ENCODE results near the gene TANC2. TPM values are rescaled to one million over a fixed set of nuclear protein-coding genes. Genes with fewer than 3 reads are reported as not detected.

Gene TANC2
- total and polyA plus RNA-seq, 9 of the 15 experiments (the other 6 are each of a cell fraction or from before 2014, with no cell fraction given) = 0.46 to 7.8 (median 4.5) TPM

DNA sequence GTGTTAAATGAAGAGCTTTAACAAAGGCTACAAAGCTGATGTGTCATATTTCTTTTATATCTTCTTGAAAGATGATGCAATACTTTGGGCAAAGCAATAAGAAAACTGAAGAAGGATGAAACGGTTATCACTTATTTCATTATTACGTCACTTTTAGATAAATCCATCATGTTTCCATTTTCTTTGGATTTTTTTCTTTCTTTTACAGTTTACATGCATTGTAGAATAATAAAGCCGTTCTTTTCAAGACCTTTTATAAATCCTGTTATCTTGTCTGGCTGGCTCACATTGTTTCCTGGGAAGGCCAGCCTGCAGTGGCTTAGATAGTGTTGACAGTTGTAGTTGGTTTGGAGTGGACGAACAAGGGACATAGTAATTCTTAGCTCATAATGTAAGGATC lies 28.9 kb downstream of the TANC2 start (continued):
- TF ChIP-seq FOXM1 (IDR thresholded peaks at IDR 0.05; ENCODE audit: low read depth) = peak; percentile 34; the same call in 1 of the 2 replicates
- no peak for TF ChIP-seq FOXM1 (CRISPR knock-in tag; IDR thresholded peaks at IDR 0.05; ENCODE audit: low read depth)
- 0 out of 2 replicates have a peak, but pooled peaks have one; percentile 10 for TF ChIP-seq CREM (IDR thresholded peaks at IDR 0.05; ENCODE audit: low read depth)
- TF ChIP-seq, protein P1, sequence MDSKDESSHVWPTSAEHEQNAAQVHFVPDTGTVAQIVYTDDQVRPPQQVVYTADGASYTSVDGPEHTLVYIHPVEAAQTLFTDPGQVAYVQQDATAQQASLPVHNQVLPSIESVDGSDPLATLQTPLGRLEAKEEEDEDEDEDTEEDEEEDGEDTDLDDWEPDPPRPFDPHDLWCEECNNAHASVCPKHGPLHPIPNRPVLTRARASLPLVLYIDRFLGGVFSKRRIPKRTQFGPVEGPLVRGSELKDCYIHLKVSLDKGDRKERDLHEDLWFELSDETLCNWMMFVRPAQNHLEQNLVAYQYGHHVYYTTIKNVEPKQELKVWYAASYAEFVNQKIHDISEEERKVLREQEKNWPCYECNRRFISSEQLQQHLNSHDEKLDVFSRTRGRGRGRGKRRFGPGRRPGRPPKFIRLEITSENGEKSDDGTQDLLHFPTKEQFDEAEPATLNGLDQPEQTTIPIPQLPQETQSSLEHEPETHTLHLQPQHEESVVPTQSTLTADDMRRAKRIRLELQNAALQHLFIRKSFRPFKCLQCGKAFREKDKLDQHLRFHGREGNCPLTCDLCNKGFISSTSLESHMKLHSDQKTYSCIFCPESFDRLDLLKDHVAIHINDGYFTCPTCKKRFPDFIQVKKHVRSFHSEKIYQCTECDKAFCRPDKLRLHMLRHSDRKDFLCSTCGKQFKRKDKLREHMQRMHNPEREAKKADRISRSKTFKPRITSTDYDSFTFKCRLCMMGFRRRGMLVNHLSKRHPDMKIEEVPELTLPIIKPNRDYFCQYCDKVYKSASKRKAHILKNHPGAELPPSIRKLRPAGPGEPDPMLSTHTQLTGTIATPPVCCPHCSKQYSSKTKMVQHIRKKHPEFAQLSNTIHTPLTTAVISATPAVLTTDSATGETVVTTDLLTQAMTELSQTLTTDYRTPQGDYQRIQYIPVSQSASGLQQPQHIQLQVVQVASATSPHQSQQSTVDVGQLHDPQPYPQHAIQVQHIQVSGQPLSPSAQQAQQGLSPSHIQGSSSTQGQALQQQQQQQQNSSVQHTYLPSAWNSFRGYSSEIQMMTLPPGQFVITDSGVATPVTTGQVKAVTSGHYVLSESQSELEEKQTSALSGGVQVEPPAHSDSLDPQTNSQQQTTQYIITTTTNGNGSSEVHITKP (IDR thresholded peaks at IDR 0.05; ENCODE audit: partially characterized antibody) = no peak
- no peak for TF ChIP-seq ZNF282 (CRISPR knock-in tag; IDR thresholded peaks at IDR 0.05)
- peak; percentile 66 to 78 for TF ChIP-seq TRIM24 (IDR thresholded peaks at IDR 0.05)
- no peak for TF ChIP-seq ZNF77 (CRISPR knock-in tag; IDR thresholded peaks at IDR 0.05)
- no peak for TF ChIP-seq FIP1L1 (IDR thresholded peaks at IDR 0.05; ENCODE audit: low read depth, low read length, poor library complexity, severe bottlenecking)
- no peak for TF ChIP-seq SAFB2 (IDR thresholded peaks at IDR 0.05; ENCODE audit: borderline replicate concordance, low read depth, low read length, severe bottlenecking)
- TF ChIP-seq ZNF79 (CRISPR knock-in tag; IDR thresholded peaks at IDR 0.05; ENCODE audit: low read depth) = no peak
- no peak for TF ChIP-seq ZFX (CRISPR knock-in tag; IDR thresholded peaks at IDR 0.05)
- TF ChIP-seq, protein P2, sequence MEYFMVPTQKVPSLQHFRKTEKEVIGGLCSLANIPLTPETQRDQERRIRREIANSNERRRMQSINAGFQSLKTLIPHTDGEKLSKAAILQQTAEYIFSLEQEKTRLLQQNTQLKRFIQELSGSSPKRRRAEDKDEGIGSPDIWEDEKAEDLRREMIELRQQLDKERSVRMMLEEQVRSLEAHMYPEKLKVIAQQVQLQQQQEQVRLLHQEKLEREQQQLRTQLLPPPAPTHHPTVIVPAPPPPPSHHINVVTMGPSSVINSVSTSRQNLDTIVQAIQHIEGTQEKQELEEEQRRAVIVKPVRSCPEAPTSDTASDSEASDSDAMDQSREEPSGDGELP (CRISPR knock-in tag; IDR thresholded peaks at IDR 0.05; ENCODE audit: borderline replicate concordance) = no peak
- TF ChIP-seq CC2D1A (IDR thresholded peaks at IDR 0.05) = no peak
- TF ChIP-seq, protein P3, sequence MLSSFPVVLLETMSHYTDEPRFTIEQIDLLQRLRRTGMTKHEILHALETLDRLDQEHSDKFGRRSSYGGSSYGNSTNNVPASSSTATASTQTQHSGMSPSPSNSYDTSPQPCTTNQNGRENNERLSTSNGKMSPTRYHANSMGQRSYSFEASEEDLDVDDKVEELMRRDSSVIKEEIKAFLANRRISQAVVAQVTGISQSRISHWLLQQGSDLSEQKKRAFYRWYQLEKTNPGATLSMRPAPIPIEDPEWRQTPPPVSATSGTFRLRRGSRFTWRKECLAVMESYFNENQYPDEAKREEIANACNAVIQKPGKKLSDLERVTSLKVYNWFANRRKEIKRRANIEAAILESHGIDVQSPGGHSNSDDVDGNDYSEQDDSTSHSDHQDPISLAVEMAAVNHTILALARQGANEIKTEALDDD (IDR thresholded peaks at IDR 0.05) = no peak
- no peak; the same call in 1 of the 2 replicates for TF ChIP-seq CEBPG (CRISPR knock-in tag; IDR thresholded peaks at IDR 0.05)
- peak; percentile 97 to 99 for TF ChIP-seq CEBPG (tag; conservative IDR thresholded peaks at IDR 0.05 in 1 of 2, IDR thresholded peaks at IDR 0.05 in 1 of 2)
- TF ChIP-seq, protein P4, sequence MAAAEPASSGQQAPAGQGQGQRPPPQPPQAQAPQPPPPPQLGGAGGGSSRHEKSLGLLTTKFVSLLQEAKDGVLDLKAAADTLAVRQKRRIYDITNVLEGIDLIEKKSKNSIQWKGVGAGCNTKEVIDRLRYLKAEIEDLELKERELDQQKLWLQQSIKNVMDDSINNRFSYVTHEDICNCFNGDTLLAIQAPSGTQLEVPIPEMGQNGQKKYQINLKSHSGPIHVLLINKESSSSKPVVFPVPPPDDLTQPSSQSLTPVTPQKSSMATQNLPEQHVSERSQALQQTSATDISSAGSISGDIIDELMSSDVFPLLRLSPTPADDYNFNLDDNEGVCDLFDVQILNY (CRISPR knock-in tag; IDR thresholded peaks at IDR 0.05) = no peak
- TF ChIP-seq, protein P5, sequence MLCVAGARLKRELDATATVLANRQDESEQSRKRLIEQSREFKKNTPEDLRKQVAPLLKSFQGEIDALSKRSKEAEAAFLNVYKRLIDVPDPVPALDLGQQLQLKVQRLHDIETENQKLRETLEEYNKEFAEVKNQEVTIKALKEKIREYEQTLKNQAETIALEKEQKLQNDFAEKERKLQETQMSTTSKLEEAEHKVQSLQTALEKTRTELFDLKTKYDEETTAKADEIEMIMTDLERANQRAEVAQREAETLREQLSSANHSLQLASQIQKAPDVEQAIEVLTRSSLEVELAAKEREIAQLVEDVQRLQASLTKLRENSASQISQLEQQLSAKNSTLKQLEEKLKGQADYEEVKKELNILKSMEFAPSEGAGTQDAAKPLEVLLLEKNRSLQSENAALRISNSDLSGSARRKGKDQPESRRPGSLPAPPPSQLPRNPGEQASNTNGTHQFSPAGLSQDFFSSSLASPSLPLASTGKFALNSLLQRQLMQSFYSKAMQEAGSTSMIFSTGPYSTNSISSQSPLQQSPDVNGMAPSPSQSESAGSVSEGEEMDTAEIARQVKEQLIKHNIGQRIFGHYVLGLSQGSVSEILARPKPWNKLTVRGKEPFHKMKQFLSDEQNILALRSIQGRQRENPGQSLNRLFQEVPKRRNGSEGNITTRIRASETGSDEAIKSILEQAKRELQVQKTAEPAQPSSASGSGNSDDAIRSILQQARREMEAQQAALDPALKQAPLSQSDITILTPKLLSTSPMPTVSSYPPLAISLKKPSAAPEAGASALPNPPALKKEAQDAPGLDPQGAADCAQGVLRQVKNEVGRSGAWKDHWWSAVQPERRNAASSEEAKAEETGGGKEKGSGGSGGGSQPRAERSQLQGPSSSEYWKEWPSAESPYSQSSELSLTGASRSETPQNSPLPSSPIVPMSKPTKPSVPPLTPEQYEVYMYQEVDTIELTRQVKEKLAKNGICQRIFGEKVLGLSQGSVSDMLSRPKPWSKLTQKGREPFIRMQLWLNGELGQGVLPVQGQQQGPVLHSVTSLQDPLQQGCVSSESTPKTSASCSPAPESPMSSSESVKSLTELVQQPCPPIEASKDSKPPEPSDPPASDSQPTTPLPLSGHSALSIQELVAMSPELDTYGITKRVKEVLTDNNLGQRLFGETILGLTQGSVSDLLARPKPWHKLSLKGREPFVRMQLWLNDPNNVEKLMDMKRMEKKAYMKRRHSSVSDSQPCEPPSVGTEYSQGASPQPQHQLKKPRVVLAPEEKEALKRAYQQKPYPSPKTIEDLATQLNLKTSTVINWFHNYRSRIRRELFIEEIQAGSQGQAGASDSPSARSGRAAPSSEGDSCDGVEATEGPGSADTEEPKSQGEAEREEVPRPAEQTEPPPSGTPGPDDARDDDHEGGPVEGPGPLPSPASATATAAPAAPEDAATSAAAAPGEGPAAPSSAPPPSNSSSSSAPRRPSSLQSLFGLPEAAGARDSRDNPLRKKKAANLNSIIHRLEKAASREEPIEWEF (CRISPR knock-in tag; IDR thresholded peaks at IDR 0.05) = no peak
